Measurements from ENCODE around the gene SUZ12.
"Not testable (repeated sequence)": the region's sequence is repeated elsewhere in the genome, so short reads cannot be mapped to it uniquely, and the experiment has no call there.

Gene SUZ12

DNA sequence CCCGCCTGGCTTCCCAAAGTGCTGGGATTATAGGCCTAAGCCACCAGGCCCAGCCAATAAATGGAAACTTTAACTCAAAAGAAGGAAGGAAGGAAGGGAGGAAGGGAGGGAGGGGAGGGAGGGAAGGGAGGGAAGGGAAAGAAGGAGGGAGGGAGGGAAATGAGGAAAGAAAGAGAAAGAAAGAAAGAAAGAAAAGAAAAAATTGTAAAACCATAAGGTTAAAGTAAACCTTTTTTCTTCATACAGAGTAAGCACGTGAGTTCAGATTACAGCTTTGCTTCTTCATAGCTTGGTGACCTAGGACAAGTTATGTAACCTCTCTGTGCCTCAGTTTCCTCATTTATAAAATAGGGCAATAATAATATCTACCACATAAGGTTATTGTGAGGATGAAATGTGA lies 96.4 kb downstream of the SUZ12 start:
- Histone ChIP-seq H3F3A (ENCODE audit: insufficient read depth) (no peaks in the 10 kb centered on the region), H2AFZ (ENCODE audit: low read depth, low read length, severe bottlenecking) (no peak overlapping the region), H3K4me2 (ENCODE audit: low read depth, low read length, poor library complexity, severe bottlenecking) (no peak overlapping the region), H3K79me2 (ENCODE audit: insufficient read depth, low read length) (no peaks in the 10 kb centered on the region), H3K27me3 (ENCODE audit: low read length) (no peaks in the 10 kb centered on the region), H3K4me3 (ENCODE audit: insufficient read depth, low read length, poor library complexity, severe bottlenecking) (no peak overlapping the region), H3K27ac (ENCODE audit: low read depth, low read length) (no peak overlapping the region), H3K9me3 (ENCODE audit: insufficient read depth, low read length) (no peaks in the 10 kb centered on the region), H4K20me1 (ENCODE audit: low read depth, low read length) (no peaks in the 10 kb centered on the region), H3K36me3 (ENCODE audit: low read length) (no peaks in the 10 kb centered on the region), H3K9me2 (replicated peaks; ENCODE audit: insufficient read depth, low read length) (no peaks in the 10 kb centered on the region), H3K9ac (ENCODE audit: low read length) (no peak overlapping the region)
- TF ChIP-seq, protein P1, sequence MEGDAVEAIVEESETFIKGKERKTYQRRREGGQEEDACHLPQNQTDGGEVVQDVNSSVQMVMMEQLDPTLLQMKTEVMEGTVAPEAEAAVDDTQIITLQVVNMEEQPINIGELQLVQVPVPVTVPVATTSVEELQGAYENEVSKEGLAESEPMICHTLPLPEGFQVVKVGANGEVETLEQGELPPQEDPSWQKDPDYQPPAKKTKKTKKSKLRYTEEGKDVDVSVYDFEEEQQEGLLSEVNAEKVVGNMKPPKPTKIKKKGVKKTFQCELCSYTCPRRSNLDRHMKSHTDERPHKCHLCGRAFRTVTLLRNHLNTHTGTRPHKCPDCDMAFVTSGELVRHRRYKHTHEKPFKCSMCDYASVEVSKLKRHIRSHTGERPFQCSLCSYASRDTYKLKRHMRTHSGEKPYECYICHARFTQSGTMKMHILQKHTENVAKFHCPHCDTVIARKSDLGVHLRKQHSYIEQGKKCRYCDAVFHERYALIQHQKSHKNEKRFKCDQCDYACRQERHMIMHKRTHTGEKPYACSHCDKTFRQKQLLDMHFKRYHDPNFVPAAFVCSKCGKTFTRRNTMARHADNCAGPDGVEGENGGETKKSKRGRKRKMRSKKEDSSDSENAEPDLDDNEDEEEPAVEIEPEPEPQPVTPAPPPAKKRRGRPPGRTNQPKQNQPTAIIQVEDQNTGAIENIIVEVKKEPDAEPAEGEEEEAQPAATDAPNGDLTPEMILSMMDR (IDR thresholded peaks at IDR 0.05; ENCODE audit: insufficient read depth, low read length, poor library complexity, severe bottlenecking): no peak
- TF ChIP-seq EZH2phosphoT487 (conservative IDR thresholded peaks at IDR 0.05; ENCODE audit: low read length): no peak

DNA sequence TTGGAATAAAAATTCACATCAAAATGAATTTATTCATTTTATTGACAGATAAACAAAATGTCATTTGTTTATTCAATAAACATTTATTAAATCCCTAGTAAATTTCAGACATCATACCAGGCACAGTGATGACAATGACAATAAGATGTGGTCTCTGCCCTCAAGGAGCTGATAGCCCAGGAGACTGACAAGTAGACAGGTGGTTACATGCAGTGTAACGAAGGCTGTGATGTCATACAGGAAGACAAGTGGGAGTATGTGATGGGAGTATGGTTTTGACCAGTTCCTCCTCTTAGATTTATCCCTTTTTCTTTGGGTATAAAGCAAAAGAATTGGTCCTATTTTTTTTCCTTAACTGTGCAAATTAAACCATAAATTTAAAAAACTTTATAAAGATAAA lies 97.0 kb downstream of the SUZ12 start:
- H3K9ac ChIP-seq (ENCODE audit: low read length); H3K79me2 ChIP-seq (ENCODE audit: insufficient read depth, low read length); H3K4me2 ChIP-seq (ENCODE audit: low read depth, low read length, poor library complexity, severe bottlenecking); H3K9me2 ChIP-seq (replicated peaks; ENCODE audit: insufficient read depth, low read length); H3K27me3 ChIP-seq (ENCODE audit: low read length); H4K20me1 ChIP-seq (ENCODE audit: low read depth, low read length); H3K4me3 ChIP-seq (ENCODE audit: insufficient read depth, low read length, poor library complexity, severe bottlenecking); H3K27ac ChIP-seq (ENCODE audit: low read depth, low read length); H3F3A ChIP-seq (ENCODE audit: insufficient read depth); H3K9me3 ChIP-seq (ENCODE audit: insufficient read depth, low read length); H2AFZ ChIP-seq (ENCODE audit: low read depth, low read length, severe bottlenecking); H3K36me3 ChIP-seq (ENCODE audit: low read length): not testable (repeated sequence)

DNA sequence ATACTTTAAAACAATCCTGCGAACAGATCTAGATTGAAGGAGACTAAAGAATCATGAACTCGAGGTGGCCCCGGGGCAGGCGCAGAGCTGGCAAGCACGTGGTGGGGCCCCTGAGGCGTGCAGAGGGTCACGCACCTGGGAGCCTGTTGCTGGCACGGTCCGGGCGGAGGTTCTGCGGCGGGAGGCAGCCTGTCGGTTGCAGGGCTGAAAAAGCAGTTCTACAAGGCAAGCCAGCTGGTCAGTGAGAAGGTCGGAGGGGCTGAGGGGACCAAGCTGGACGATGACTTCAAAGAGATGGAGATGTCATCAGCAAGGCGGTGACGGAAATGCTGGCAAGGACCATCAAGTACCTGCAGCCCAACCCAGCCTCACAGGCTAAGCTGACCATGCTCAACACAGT lies 103.4 kb downstream of the SUZ12 start:
- H3K9me3 ChIP-seq (ENCODE audit: insufficient read depth, low read length); H3K27ac ChIP-seq (ENCODE audit: low read depth, low read length); H4K20me1 ChIP-seq (ENCODE audit: low read depth, low read length); H3K4me2 ChIP-seq (ENCODE audit: low read depth, low read length, poor library complexity, severe bottlenecking); H3K36me3 ChIP-seq (ENCODE audit: low read length); H3K9me2 ChIP-seq (replicated peaks; ENCODE audit: insufficient read depth, low read length); H3F3A ChIP-seq (ENCODE audit: insufficient read depth); H3K9ac ChIP-seq (ENCODE audit: low read length); H3K79me2 ChIP-seq (ENCODE audit: insufficient read depth, low read length); H3K4me3 ChIP-seq (ENCODE audit: insufficient read depth, low read length, poor library complexity, severe bottlenecking); H3K27me3 ChIP-seq (ENCODE audit: low read length); H2AFZ ChIP-seq (ENCODE audit: low read depth, low read length, severe bottlenecking): not testable (repeated sequence)

DNA sequence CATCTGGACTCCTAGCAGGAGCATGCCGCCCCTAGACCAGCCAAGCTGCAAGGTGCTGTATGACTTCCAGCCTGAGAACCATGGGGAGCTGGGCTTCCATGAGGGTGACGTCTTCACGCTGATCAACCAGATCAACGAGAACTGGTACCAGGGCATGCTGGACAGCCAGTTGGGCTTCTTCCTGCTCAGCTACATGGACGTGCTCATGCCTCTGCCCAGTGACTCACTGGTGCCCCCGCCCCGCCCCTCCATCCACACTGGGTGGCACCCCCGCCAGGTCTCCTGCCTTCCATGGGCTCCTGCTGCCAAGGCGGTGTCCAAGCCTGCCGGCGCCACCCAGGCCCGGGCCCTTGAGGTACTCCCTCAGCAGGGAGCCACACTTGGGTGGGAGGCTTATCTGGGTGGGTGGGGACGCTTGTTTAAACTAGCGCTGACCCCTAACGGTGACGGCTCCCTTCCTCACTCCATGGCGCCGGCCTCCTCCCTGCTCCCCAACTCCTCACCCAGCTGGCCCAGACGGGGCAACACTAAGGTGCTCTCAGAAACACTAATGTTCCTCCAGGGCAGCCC lies 104.6 kb downstream of the SUZ12 start:
- H3K27ac ChIP-seq (ENCODE audit: low read depth, low read length): not testable (repeated sequence)

DNA sequence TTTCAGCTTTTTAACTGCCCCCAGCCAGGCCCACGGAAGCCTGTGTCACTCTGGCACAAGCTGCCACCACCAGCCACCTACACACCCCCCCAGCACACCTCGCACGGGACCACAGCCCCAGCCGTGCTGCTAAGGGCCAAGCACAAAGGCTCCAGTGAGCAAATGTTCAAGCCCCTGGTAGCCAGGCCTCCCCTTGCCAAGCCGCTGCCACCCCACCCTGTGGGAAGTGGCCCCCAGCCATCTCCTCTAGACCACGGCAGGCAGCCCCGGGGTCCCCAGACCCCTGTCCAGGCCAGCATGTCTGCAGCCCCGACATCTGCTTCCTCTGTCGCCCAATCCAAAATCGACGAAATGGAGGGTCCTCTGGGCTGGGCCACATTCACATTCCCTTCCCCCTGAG lies 105.5 kb downstream of the SUZ12 start:
- H3K4me3 ChIP-seq (ENCODE audit: insufficient read depth, low read length, poor library complexity, severe bottlenecking); H3K27ac ChIP-seq (ENCODE audit: low read depth, low read length); H4K20me1 ChIP-seq (ENCODE audit: low read depth, low read length); H3K36me3 ChIP-seq (ENCODE audit: low read length); H3K4me2 ChIP-seq (ENCODE audit: low read depth, low read length, poor library complexity, severe bottlenecking); H3K79me2 ChIP-seq (ENCODE audit: insufficient read depth, low read length); H3K9ac ChIP-seq (ENCODE audit: low read length); H2AFZ ChIP-seq (ENCODE audit: low read depth, low read length, severe bottlenecking); H3K9me3 ChIP-seq (ENCODE audit: insufficient read depth, low read length); H3K27me3 ChIP-seq (ENCODE audit: low read length); H3K9me2 ChIP-seq (replicated peaks; ENCODE audit: insufficient read depth, low read length); H3F3A ChIP-seq (ENCODE audit: insufficient read depth): not testable (repeated sequence)

More for the DNA sequence above, 104.6 kb downstream of the SUZ12 start:
- H3K36me3 ChIP-seq (ENCODE audit: low read length); H3K9ac ChIP-seq (ENCODE audit: low read length); H3K79me2 ChIP-seq (ENCODE audit: insufficient read depth, low read length); H3K27me3 ChIP-seq (ENCODE audit: low read length); H4K20me1 ChIP-seq (ENCODE audit: low read depth, low read length); H2AFZ ChIP-seq (ENCODE audit: low read depth, low read length, severe bottlenecking); H3K9me3 ChIP-seq (ENCODE audit: insufficient read depth, low read length); H3F3A ChIP-seq (ENCODE audit: insufficient read depth); H3K4me2 ChIP-seq (ENCODE audit: low read depth, low read length, poor library complexity, severe bottlenecking); H3K9me2 ChIP-seq (replicated peaks; ENCODE audit: insufficient read depth, low read length); H3K4me3 ChIP-seq (ENCODE audit: insufficient read depth, low read length, poor library complexity, severe bottlenecking): not testable (repeated sequence)

DNA sequence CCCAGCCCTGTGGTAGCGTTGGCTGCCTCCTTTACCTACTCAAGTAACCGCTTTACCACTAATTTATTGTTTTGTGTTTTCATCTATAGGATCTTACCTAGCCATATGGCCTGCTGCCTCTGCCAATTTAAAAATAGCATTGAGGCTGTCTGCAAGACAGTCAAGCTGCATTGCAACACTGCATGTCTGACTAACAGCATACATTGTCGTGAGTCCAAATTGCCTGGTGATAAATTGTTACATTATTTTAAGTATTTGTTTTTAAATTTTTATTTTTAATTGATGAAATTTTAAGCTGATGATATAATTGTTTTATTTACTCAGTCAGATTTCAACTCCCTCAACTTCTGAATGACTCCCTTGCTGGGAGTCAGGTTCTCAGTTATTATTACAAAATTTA lies 108.8 kb downstream of the SUZ12 start:
- not testable (repeated sequence) for H3K36me3 ChIP-seq (ENCODE audit: low read length); H3K27ac ChIP-seq (ENCODE audit: low read depth, low read length); H3K9ac ChIP-seq (ENCODE audit: low read length); H3K4me3 ChIP-seq (ENCODE audit: insufficient read depth, low read length, poor library complexity, severe bottlenecking); H3K9me2 ChIP-seq (replicated peaks; ENCODE audit: insufficient read depth, low read length); H3K4me2 ChIP-seq (ENCODE audit: low read depth, low read length, poor library complexity, severe bottlenecking); H3K9me3 ChIP-seq (ENCODE audit: insufficient read depth, low read length); H3K27me3 ChIP-seq (ENCODE audit: low read length); H3F3A ChIP-seq (ENCODE audit: insufficient read depth); H3K79me2 ChIP-seq (ENCODE audit: insufficient read depth, low read length); H2AFZ ChIP-seq (ENCODE audit: low read depth, low read length, severe bottlenecking); H4K20me1 ChIP-seq (ENCODE audit: low read depth, low read length)

DNA sequence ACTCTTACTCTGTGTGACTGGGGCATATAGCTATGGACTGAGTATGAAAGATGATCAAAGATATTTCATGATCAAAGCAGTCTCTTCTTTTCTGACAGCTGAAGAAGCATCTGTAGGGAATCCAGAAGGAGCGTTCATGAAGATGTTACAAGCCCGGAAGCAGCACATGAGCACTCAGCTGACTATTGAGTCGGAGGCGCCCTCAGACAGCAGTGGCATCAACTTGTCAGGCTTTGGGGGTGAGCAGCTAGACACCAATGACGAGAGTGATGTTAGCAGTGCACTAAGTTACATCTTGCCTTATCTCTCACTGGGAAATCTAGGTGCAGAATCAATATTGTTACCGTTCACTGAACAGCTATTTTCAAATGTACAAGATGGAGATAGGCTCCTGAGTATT lies 110.9 kb downstream of the SUZ12 start:
- H2AFZ ChIP-seq (ENCODE audit: low read depth, low read length, severe bottlenecking): not testable (repeated sequence)

More for the DNA sequence above, 110.9 kb downstream of the SUZ12 start:
- H3K9me2 ChIP-seq (replicated peaks; ENCODE audit: insufficient read depth, low read length); H3K36me3 ChIP-seq (ENCODE audit: low read length); H3K9ac ChIP-seq (ENCODE audit: low read length); H4K20me1 ChIP-seq (ENCODE audit: low read depth, low read length); H3K27me3 ChIP-seq (ENCODE audit: low read length); H3K27ac ChIP-seq (ENCODE audit: low read depth, low read length); H3K9me3 ChIP-seq (ENCODE audit: insufficient read depth, low read length); H3F3A ChIP-seq (ENCODE audit: insufficient read depth); H3K79me2 ChIP-seq (ENCODE audit: insufficient read depth, low read length); H3K4me2 ChIP-seq (ENCODE audit: low read depth, low read length, poor library complexity, severe bottlenecking); H3K4me3 ChIP-seq (ENCODE audit: insufficient read depth, low read length, poor library complexity, severe bottlenecking): not testable (repeated sequence)

Data from SU-DHL-6 (cell line).